Measurements from ENCODE around the gene ZNF532. TPM values are rescaled to one million over a fixed set of nuclear protein-coding genes. Genes with fewer than 3 reads are reported as not detected.

ZNF532 gene
- total RNA-seq, 1 donor from 2014 or later: 0.79 TPM

- Mint-ChIP-seq H3K4me1 (no peaks in the 10 kb centered on the region), H3K27ac (peak overlapping the region; percentile 18), H3K9me3 (no peaks in the 10 kb centered on the region), H3K36me3 (ENCODE audit: low read depth) (no peaks in the 10 kb centered on the region), H3K4me3 (no peak overlapping the region), H3K27me3 (peaks cover 14% of the 10 kb centered on the region)
- intact Hi-C loops (cut with micrococcal nuclease): no loop called here
- no peak for DNase-seq
These were observed 96.5 kb downstream of the ZNF532 start for GRCh38 chr18:58960946-58961722.

GRCh38 chr18:58962336-58962735, 97.7 kb downstream of the ZNF532 start:
- Mint-ChIP-seq H3K4me1 (no peaks in the 10 kb centered on the region), H3K4me3 (no peak overlapping the region), H3K27me3 (peaks cover 8% of the 10 kb centered on the region), H3K27ac (no peak overlapping the region), H3K36me3 (ENCODE audit: low read depth) (no peaks in the 10 kb centered on the region), H3K9me3 (no peaks in the 10 kb centered on the region)
- no peak for DNase-seq
- intact Hi-C loops (cut with micrococcal nuclease): no loop called here

- Mint-ChIP-seq H3K36me3 (ENCODE audit: low read depth) (no peaks in the 10 kb centered on the region), H3K27ac (no peak overlapping the region), H3K27me3 (peaks cover 8% of the 10 kb centered on the region), H3K4me3 (no peak overlapping the region), H3K4me1 (no peaks in the 10 kb centered on the region), H3K9me3 (no peaks in the 10 kb centered on the region)
- intact Hi-C loops (cut with micrococcal nuclease): no loop called here
- DNase-seq: peak; percentile 45
These were observed 100.8 kb downstream of the ZNF532 start for GRCh38 chr18:58965291-58966004.

DNA sequence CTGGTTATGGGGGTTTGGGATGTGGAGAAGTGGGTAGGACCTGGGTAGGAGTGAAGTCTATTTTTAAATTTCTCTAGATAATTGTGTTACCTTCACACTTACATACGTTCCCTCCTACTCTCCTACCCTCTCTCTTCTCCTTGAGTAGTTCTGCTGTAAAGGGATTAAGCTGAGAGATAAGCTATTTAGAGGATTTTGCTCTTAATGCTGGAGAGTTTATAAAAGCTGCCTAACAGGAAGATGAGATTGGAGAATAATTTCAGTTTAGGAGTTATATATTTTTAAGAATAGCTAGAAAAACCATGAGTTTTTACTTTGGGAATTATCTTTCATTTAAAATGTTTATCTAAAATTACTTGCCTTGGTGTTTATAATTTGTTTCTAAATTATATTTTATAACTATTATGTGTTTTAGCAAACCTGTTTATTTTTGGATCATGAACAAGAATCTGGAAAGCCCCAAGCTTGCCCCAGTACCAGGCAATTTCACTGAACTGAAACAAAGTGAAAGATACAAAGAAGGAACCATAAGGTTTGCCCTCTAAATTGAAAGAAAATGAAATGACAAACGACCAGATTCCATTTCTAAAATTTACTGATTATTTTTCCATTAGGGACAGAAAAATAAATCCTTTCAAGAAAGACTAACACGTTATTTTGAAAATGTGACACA, 101.5 kb downstream of the ZNF532 start:
- no peaks in the 10 kb centered on the region for H3K4me1 Mint-ChIP-seq
- H3K27me3 Mint-ChIP-seq: peaks cover 8% of the 10 kb centered on the region
- no peak for DNase-seq
- no peaks in the 10 kb centered on the region for H3K36me3 Mint-ChIP-seq (ENCODE audit: low read depth)
- H3K9me3 Mint-ChIP-seq: no peaks in the 10 kb centered on the region
- no peak overlapping the region for H3K4me3 Mint-ChIP-seq
- H3K27ac Mint-ChIP-seq: no peak overlapping the region
- intact Hi-C loops (cut with micrococcal nuclease): no loop called here

DNA sequence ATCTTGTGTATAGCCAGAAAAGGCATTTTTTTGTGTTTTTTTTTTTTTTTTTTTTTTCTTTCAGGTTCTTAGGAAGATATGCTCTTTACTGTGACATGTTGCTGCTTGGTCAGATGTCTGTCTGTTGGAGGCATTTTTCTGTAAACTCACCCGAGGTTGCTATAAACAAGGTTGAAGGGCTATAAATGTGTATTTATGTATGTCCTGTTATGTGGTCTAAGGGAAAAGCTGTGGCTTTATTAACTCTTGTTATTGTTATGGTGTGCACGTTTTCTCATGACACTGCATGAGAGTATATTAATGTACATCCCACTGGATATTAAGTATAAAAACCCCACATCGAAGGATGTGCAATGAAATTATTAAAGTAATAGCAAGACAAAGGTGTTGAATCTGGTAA, 102.0 kb downstream of the ZNF532 start:
- no peaks in the 10 kb centered on the region for H3K9me3 Mint-ChIP-seq
- H3K36me3 Mint-ChIP-seq (ENCODE audit: low read depth): no peaks in the 10 kb centered on the region
- H3K4me1 Mint-ChIP-seq: no peaks in the 10 kb centered on the region
- H3K27ac Mint-ChIP-seq: no peak overlapping the region
- intact Hi-C loops (cut with micrococcal nuclease): no loop called here
- no peak for DNase-seq
- no peak overlapping the region for H3K4me3 Mint-ChIP-seq
- peaks cover 8% of the 10 kb centered on the region for H3K27me3 Mint-ChIP-seq

DNA sequence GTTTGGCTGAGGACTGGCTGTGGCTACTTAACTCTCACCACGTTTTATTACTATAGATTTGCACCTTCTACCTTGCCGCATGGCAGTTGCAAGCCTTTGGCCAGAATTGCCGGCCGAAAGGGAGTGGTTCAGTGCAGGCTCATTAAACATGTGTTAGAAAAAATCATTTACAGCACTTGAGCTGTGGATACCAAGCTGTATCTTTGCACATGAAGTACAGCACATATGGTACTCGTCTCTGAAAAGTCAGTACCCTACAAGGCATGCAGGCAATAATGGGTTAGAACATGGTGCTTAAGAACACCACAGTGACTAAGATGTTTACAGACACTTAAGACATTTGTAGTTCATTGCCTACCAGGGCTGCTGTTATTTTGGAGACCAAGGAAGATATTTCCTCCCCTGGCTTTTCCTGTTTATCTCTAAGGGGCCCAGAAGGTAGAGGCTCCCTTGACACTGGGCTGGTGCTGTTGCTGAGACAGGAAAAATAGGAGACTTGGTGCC, 103.1 kb downstream of the ZNF532 start:
- H3K4me3 Mint-ChIP-seq: no peak overlapping the region
- peaks cover 8% of the 10 kb centered on the region for H3K27me3 Mint-ChIP-seq
- DNase-seq: no peak
- no peaks in the 10 kb centered on the region for H3K9me3 Mint-ChIP-seq
- no peaks in the 10 kb centered on the region for H3K36me3 Mint-ChIP-seq (ENCODE audit: low read depth)
- intact Hi-C loops (cut with micrococcal nuclease): no loop called here
- no peaks in the 10 kb centered on the region for H3K4me1 Mint-ChIP-seq
- no peak overlapping the region for H3K27ac Mint-ChIP-seq

- no peak for DNase-seq
- Mint-ChIP-seq H3K4me3 (no peak overlapping the region), H3K27me3 (peaks cover 14% of the 10 kb centered on the region), H3K27ac (no peak overlapping the region), H3K36me3 (ENCODE audit: low read depth) (no peaks in the 10 kb centered on the region), H3K4me1 (no peaks in the 10 kb centered on the region), H3K9me3 (no peaks in the 10 kb centered on the region)
- intact Hi-C loops (cut with micrococcal nuclease): no loop called here
These were observed 106.5 kb downstream of the ZNF532 start for GRCh38 chr18:58970943-58971790.

- DNase-seq: no peak
- no peaks in the 10 kb centered on the region for H3K9me3 Mint-ChIP-seq
- H3K36me3 Mint-ChIP-seq (ENCODE audit: low read depth): no peaks in the 10 kb centered on the region
- H3K27ac Mint-ChIP-seq: no peak overlapping the region
- H3K27me3 Mint-ChIP-seq: peaks cover 17% of the 10 kb centered on the region
- intact Hi-C loops (cut with micrococcal nuclease): no loop called here
- H3K4me1 Mint-ChIP-seq: no peaks in the 10 kb centered on the region
- H3K4me3 Mint-ChIP-seq: no peak overlapping the region
These were observed 110.6 kb downstream of the ZNF532 start for GRCh38 chr18:58975296-58975695.

GRCh38 chr18:58975781-58976180, 111.1 kb downstream of the ZNF532 start:
- Mint-ChIP-seq H3K27ac (no peak overlapping the region), H3K36me3 (ENCODE audit: low read depth) (no peaks in the 10 kb centered on the region), H3K4me3 (no peak overlapping the region), H3K4me1 (no peaks in the 10 kb centered on the region), H3K9me3 (no peaks in the 10 kb centered on the region), H3K27me3 (peaks cover 17% of the 10 kb centered on the region)
- DNase-seq: no peak
- intact Hi-C loops (cut with micrococcal nuclease): no loop called here

DNA sequence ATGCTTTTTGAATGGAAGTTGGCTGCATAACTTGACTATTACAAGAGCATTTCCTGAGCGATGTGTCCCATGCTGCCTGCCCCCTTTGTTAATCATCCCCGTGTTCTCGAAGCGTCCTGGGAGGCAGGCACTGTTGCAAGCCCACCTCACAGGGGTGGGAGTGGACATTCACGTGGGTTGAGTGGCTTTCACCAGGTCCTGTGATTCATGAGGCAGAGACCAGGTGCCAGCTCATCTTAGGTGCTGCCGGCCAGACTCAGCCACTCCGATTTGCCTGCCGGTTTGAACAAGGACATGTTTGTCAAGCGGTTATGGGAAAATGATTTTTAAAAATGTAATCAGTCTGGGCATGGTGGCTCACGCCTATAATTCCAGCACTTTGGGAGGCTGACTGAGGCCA, 112.5 kb downstream of the ZNF532 start:
- intact Hi-C loops (cut with micrococcal nuclease): no loop called here
- Mint-ChIP-seq H3K9me3 (no peaks in the 10 kb centered on the region), H3K36me3 (ENCODE audit: low read depth) (no peaks in the 10 kb centered on the region), H3K27ac (no peak overlapping the region), H3K4me3 (no peak overlapping the region), H3K27me3 (peaks cover 17% of the 10 kb centered on the region), H3K4me1 (no peaks in the 10 kb centered on the region)
- DNase-seq: no peak

DNA sequence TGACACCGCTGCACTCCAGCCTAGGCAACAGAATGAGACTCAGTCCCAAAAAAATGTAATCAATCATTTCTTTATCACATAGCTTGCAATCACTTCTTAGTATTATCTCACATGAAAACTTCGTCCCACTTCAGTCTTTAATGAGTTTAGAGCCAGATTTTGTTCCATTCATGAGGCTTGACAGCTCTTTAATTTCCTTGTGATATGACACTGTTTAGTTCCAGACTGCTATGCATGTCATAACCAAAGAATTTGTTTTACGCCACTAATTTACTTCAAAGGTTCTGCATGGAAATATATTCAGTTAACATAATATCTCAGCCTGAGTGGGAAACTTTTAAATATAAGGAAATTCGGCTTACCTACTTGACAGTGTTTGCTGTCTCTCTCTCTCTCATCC, 113.1 kb downstream of the ZNF532 start:
- no peak overlapping the region for H3K4me3 Mint-ChIP-seq

GRCh38 chr18:58978916-58979315, 114.2 kb downstream of the ZNF532 start:
- Mint-ChIP-seq H3K9me3 (no peaks in the 10 kb centered on the region), H3K27ac (no peak overlapping the region), H3K4me1 (no peaks in the 10 kb centered on the region), H3K4me3 (no peak overlapping the region), H3K27me3 (peaks cover 17% of the 10 kb centered on the region), H3K36me3 (ENCODE audit: low read depth) (no peaks in the 10 kb centered on the region)
- intact Hi-C loops (cut with micrococcal nuclease): no loop called here
- DNase-seq: no peak

More for the DNA sequence above, 113.1 kb downstream of the ZNF532 start:
- no peak overlapping the region for H3K27ac Mint-ChIP-seq
- intact Hi-C loops (cut with micrococcal nuclease): no loop called here
- H3K36me3 Mint-ChIP-seq (ENCODE audit: low read depth): no peaks in the 10 kb centered on the region
- H3K27me3 Mint-ChIP-seq: peaks cover 17% of the 10 kb centered on the region
- DNase-seq: no peak
- H3K9me3 Mint-ChIP-seq: no peaks in the 10 kb centered on the region
- H3K4me1 Mint-ChIP-seq: no peaks in the 10 kb centered on the region

DNA sequence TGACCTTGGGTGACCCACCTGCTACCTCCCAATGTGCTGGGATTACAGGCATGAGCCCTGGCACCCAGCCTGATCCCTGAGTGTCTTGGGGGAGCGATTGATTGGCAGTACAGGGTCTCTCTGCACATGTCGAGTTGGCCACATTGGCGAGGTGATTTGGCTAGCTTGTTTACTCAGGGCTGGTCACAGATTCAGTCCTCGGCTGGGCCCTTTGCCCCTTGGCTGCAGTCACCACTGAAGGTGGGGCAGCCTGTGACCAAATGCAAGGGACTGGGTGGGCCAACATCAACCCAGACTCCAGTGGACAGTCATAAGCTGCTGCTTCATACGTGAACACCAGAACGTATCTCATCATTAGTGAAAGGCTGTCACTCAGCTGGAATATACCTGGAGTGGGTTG, 114.9 kb downstream of the ZNF532 start:
- no peaks in the 10 kb centered on the region for H3K36me3 Mint-ChIP-seq (ENCODE audit: low read depth)
- intact Hi-C loops (cut with micrococcal nuclease): no loop called here
- H3K9me3 Mint-ChIP-seq: no peaks in the 10 kb centered on the region
- H3K4me1 Mint-ChIP-seq: no peaks in the 10 kb centered on the region
- no peak overlapping the region for H3K4me3 Mint-ChIP-seq
- peaks cover 14% of the 10 kb centered on the region for H3K27me3 Mint-ChIP-seq
- no peak overlapping the region for H3K27ac Mint-ChIP-seq
- DNase-seq: no peak

Measured in activated CD4-positive, alpha-beta T cell treated with anti-CD3 and anti-CD28 coated beads, Interleukin-2, amount 10 ng/mL, durations not matched to agents 24 days and 14 days (primary cell).